Muscle of leg (tissue), 11 donors: Measurements from ENCODE around the gene KRTAP4-4. TPM values are rescaled to one million over a fixed set of nuclear protein-coding genes. Genes with fewer than 3 reads are reported as not detected.
A peak's percentile ranks its signal among the peaks of the same experiment; 100 is the strongest.
"Not testable (repeated sequence)": the region's sequence is repeated elsewhere in the genome, so short reads cannot be mapped to it uniquely, and the experiment has no call there.

ENCODE experiments used
- DNase-seq: peaks from one replicate; pipeline ENCODE4 v3.0.0; 2013
- H3K27ac ChIP-seq: one replicate; pipeline ENCODE4 v1.5.1; 2013; ENCODE audit warnings: mild to moderate bottlenecking, low read length, control low read depth
- H3K27me3 ChIP-seq: one replicate; pipeline ENCODE4 v1.6.1; 2013; ENCODE audit warnings: low read length; ENCODE audit not compliant: control insufficient read depth, insufficient read depth
- H3K36me3 ChIP-seq: one replicate; pipeline ENCODE4 v1.6.1; 2013; ENCODE audit warnings: low read length; ENCODE audit not compliant: control insufficient read depth, insufficient read depth
- H3K4me1 ChIP-seq: one replicate; pipeline ENCODE4 v1.6.1; 2013; ENCODE audit warnings: low read length; ENCODE audit not compliant: control insufficient read depth, insufficient read depth
- H3K4me3 ChIP-seq: one replicate; pipeline ENCODE4 v1.5.1; 2013; ENCODE audit warnings: low read length, control low read depth
- H3K9me3 ChIP-seq: replicated peaks from 2 replicates; pipeline ENCODE4 v1.6.1; 2013; ENCODE audit warnings: low read depth, low read length; ENCODE audit not compliant: control insufficient read depth
- WGBS: methylation state at CpG from one replicate; pipeline ENCODE4 v1.1.5; 2013; ENCODE audit warnings: missing lambda C conversion rate; ENCODE audit not compliant: insufficient coverage; 5-methylcytosine and 5-hydroxymethylcytosine counted together
- polyA plus RNA-seq, 8 donors: library from polyadenylated mRNA; unstranded; fragments of 120-200 nt; gene quantifications; one replicate each; pipeline versions ENCODE4 v1.2.1 to v1.2.3, GENCODE V29; 2013; ENCODE audit warnings: inconsistent platforms in 1 of 8, low replicate concordance in 1 of 8; ENCODE audit not compliant: insufficient read length in 8 of 8, insufficient read depth in 1 of 8
- total RNA-seq: library from RNA; stranded (reverse); fragments of 120-200 nt; gene quantifications from one replicate; pipeline ENCODE4 v1.2.4, GENCODE V29; 2013

Gene KRTAP4-4
- total and polyA plus RNA-seq, 9 donors, result not detected

GRCh38 chr17:41178341-41178740, 17.8 kb upstream of the KRTAP4-4 start:
- peaks cover 2% of the 10 kb centered on the region for H3K9me3 ChIP-seq
- WGBS, result 100% methylated on average over 3 of the region's 3 CpGs
- no peak overlapping the region for H3K27ac ChIP-seq
- no peaks in the 10 kb centered on the region for H3K4me1 ChIP-seq
- peak; percentile 14 for DNase-seq
- no peaks in the 10 kb centered on the region for H3K36me3 ChIP-seq
- H3K27me3 ChIP-seq, result peaks cover 2% of the 10 kb centered on the region
- H3K4me3 ChIP-seq, result no peak overlapping the region

- H3K9me3 ChIP-seq, result peaks cover 2% of the 10 kb centered on the region
- 84% methylated on average over 6 of the region's 7 CpGs for WGBS
- H3K4me1 ChIP-seq, result no peaks in the 10 kb centered on the region
- no peak within 1 kb of the TSS for H3K27ac ChIP-seq
- no peaks in the 10 kb centered on the region for H3K36me3 ChIP-seq
- no peak for DNase-seq
- H3K4me3 ChIP-seq, result no peak within 1 kb of the TSS
- H3K27me3 ChIP-seq, result peaks cover 2% of the 10 kb centered on the region
These were observed 17.3 kb upstream of the KRTAP4-4 start, which contains the start of gene KRTAP4-2 for GRCh38 chr17:41177727-41178271. TSS of gene KRTAP4-2 (minus strand) at chr17:41178221. CDS start at chr17:41178164, 57 bp downstream.

GRCh38 chr17:41176744-41177387, 16.3 kb upstream of the KRTAP4-4 start:
- WGBS, result 85% methylated on average over 1 of the region's 3 CpGs
- no peak overlapping the region for H3K4me3 ChIP-seq
- no peaks in the 10 kb centered on the region for H3K4me1 ChIP-seq
- H3K9me3 ChIP-seq, result peaks cover 2% of the 10 kb centered on the region
- peaks cover 2% of the 10 kb centered on the region for H3K27me3 ChIP-seq
- peak; percentile 22 for DNase-seq
- no peak overlapping the region for H3K27ac ChIP-seq
- no peaks in the 10 kb centered on the region for H3K36me3 ChIP-seq

GRCh38 chr17:41171886-41172285, 11.3 kb upstream of the KRTAP4-4 start:
- Histone ChIP-seq H3K4me3 (no peak overlapping the region), H3K27me3 (peaks cover 2% of the 10 kb centered on the region), H3K36me3 (no peaks in the 10 kb centered on the region), H3K27ac (no peak overlapping the region), H3K9me3 (no peaks in the 10 kb centered on the region), H3K4me1 (no peaks in the 10 kb centered on the region)
- WGBS, result 60% methylated on average over 1 of the region's 2 CpGs
- DNase-seq, result no peak

- WGBS, result no CpG with 5 or more reads among the region's 1 CpG
These were observed 7.6 kb upstream of the KRTAP4-4 start, which contains the start of gene KRTAP4-3 for GRCh38 chr17:41168121-41168520. TSS of gene KRTAP4-3 (minus strand) at chr17:41168221. CDS start at chr17:41168172, 49 bp downstream.

GRCh38 chr17:41167561-41167960, 7.0 kb upstream of the KRTAP4-4 start:
- DNase-seq, result no peak
- 85% methylated on average over 7 of the region's 7 CpGs for WGBS
- no peaks in the 10 kb centered on the region for H3K36me3 ChIP-seq
- no peaks in the 10 kb centered on the region for H3K4me1 ChIP-seq
- H3K9me3 ChIP-seq, result no peaks in the 10 kb centered on the region
- H3K27me3 ChIP-seq, result peaks cover 2% of the 10 kb centered on the region
- H3K27ac ChIP-seq, result no peak overlapping the region
- H3K4me3 ChIP-seq, result no peak overlapping the region

More at GRCh38 chr17:41168121-41168520, 7.6 kb upstream of the KRTAP4-4 start, which contains the start of gene KRTAP4-3:
- Histone ChIP-seq H3K4me3 (no peak within 1 kb of the TSS), H3K9me3 (no peaks in the 10 kb centered on the region), H3K27me3 (peaks cover 2% of the 10 kb centered on the region), H3K27ac (no peak within 1 kb of the TSS), H3K36me3 (no peaks in the 10 kb centered on the region), H3K4me1 (no peaks in the 10 kb centered on the region)
- no peak for DNase-seq

GRCh38 chr17:41163828-41164227, 3.3 kb upstream of the KRTAP4-4 start:
- Histone ChIP-seq H3K4me1 (no peaks in the 10 kb centered on the region), H3K4me3 (no peak overlapping the region), H3K27ac (no peak overlapping the region), H3K36me3 (no peaks in the 10 kb centered on the region), H3K27me3 (peaks cover 2% of the 10 kb centered on the region), H3K9me3 (no peaks in the 10 kb centered on the region)
- WGBS, result 41% methylated on average over 3 of the region's 7 CpGs
- no peak for DNase-seq

- not testable (repeated sequence) for H3K27me3 ChIP-seq, DNase-seq, H3K9me3 ChIP-seq, H3K4me1 ChIP-seq, H3K27ac ChIP-seq, H3K36me3 ChIP-seq, H3K4me3 ChIP-seq
- WGBS, result 77% methylated on average over 3 of the region's 3 CpGs
These were observed 358 bp downstream of the KRTAP4-4 start for GRCh38 chr17:41160190-41160589.

GRCh38 chr17:41153856-41154255, 6.7 kb downstream of the KRTAP4-4 start:
- H3K27me3 ChIP-seq, result no peaks in the 10 kb centered on the region

GRCh38 chr17:41151525-41151924, 9.0 kb downstream of the KRTAP4-4 start:
- no peak overlapping the region for H3K27ac ChIP-seq
- no peaks in the 10 kb centered on the region for H3K27me3 ChIP-seq
- H3K36me3 ChIP-seq, result no peaks in the 10 kb centered on the region
- no peak overlapping the region for H3K4me3 ChIP-seq
- DNase-seq, result no peak
- no peaks in the 10 kb centered on the region for H3K9me3 ChIP-seq
- WGBS, result no CpG with 5 or more reads among the region's 2 CpGs
- no peaks in the 10 kb centered on the region for H3K4me1 ChIP-seq

More at GRCh38 chr17:41153856-41154255, 6.7 kb downstream of the KRTAP4-4 start:
- Histone ChIP-seq H3K4me3 (no peak overlapping the region), H3K27ac (no peak overlapping the region), H3K9me3 (no peaks in the 10 kb centered on the region), H3K36me3 (no peaks in the 10 kb centered on the region), H3K4me1 (no peaks in the 10 kb centered on the region)
- no CpG with 5 or more reads among the region's 2 CpGs for WGBS
- DNase-seq, result peak; percentile 52
